Breast epithelium (tissue), 4 donors: Measurements from ENCODE around the gene KCNK15. TPM values are rescaled to one million over a fixed set of nuclear protein-coding genes. Genes with fewer than 3 reads are reported as not detected.
A peak's percentile ranks its signal among the peaks of the same experiment; 100 is the strongest.

Source experiments
- DNase-seq, 2 donors: peaks; one replicate each; pipeline ENCODE4 v3.0.0-alpha.2; 2019; ENCODE audit warnings: low spot score in 2 of 2
- H3K27ac ChIP-seq, 2 donors: fragments of 200-600 bp; sonication (generic) in 1 of 2; one replicate each; pipeline ENCODE4 v1.5.1; 2016 to 2019; ENCODE audit warnings: mild to moderate bottlenecking in 1 of 2
- H3K27me3 ChIP-seq, 2 donors: fragments of 200-600 bp; sonication (generic) in 1 of 2; one replicate each; pipeline versions ENCODE4 v1.5.1 to v1.6.0; 2017 to 2019; ENCODE audit warnings: control low read depth in 1 of 2, mild to moderate bottlenecking in 1 of 2
- H3K36me3 ChIP-seq: fragments of 200-600 bp; one replicate; pipeline ENCODE4 v1.5.1; 2019
- H3K4me1 ChIP-seq, 2 donors: fragments of 200-600 bp; sonication (generic); one replicate each; pipeline ENCODE4 v1.5.1; 2016 to 2019; ENCODE audit warnings: control low read depth in 1 of 2
- H3K4me3 ChIP-seq, 3 donors: fragments of 200-600 bp; sonication (generic); 1 replicate in 2 of 3; 2 replicates in 1 of 3; pipeline ENCODE4 v1.5.1; 2016 to 2019; ENCODE audit warnings: mild to moderate bottlenecking in 3 of 3, moderate library complexity in 2 of 3
- H3K9me3 ChIP-seq, 2 donors: fragments of 200-600 bp; sonication (generic) in 1 of 2; one replicate each; pipeline ENCODE4 v1.5.1; 2016 to 2019; ENCODE audit warnings: control low read depth in 1 of 2
- POLR2A ChIP-seq: fragments of 450-650 bp; IDR thresholded peaks from one replicate; pipeline ENCODE4 v1.6.1; 2016; ENCODE audit warnings: antibody characterized with exemption, mild to moderate bottlenecking, moderate library complexity
- POLR2AphosphoS5 ChIP-seq, 3 donors: sonication (generic); formaldehyde crosslinking; IDR thresholded peaks; one replicate each; pipeline ENCODE4 v1.6.1; 2017; ENCODE audit warnings: antibody characterized with exemption in 3 of 3
- intact Hi-C: fragments of 100-400 bp; cut with DNase I; formaldehyde crosslinking; loops from one replicate; pipeline ENCODE4 v1.15.1; 2023; ENCODE audit warnings: low total_unique reads
- total RNA-seq, 3 donors: library from RNA; depleted of rRNA; stranded (reverse); fragments of >200 nt; gene quantifications; one replicate each; pipeline ENCODE4 v1.1.0, GENCODE V29; 2016
- TF ChIP-seq, protein P1 (sequence below), 3 donors: fragments of 450-650 bp; IDR thresholded peaks; one replicate each; pipeline ENCODE4 v1.5.1; 2016 to 2017; ENCODE audit warnings: antibody characterized with exemption in 3 of 3, mild to moderate bottlenecking in 3 of 3, moderate library complexity in 3 of 3

The KCNK15 gene
- total RNA-seq, 3 donors from 2014 or later: 5.0 to 7.3 (median 5.6) TPM

DNA sequence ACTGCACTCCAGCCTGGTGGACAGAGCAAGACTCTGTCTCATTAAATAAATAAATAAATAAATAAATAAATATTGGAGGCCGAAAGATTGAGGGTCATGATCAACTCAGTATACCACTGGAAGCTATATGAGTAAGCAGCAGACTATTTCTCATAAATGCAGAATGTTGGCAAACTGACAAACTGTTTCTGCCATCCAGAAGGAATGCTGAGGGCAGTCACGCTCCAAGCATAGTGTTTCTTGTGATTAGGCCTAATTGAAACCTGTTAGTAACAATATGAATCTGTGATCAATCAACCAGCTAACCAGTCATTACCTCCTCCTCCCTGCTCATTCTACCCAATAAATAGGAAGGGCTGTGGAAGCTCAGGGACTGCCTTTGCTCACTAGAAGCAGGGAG lies 15.2 kb upstream of the KCNK15 start:
- no peak overlapping the region for H3K27ac ChIP-seq
- H3K36me3 ChIP-seq: no peaks in the 10 kb centered on the region
- intact Hi-C loops: loop anchor here (5.0 kb wide), 1 partner anchor 43 kb away; no protein-coding TSS in a partner anchor
- no peaks in the 10 kb centered on the region for H3K27me3 ChIP-seq
- TF ChIP-seq POLR2A (no peak), POLR2AphosphoS5 (IDR thresholded peaks at IDR 0.05) (no peak)
- TF ChIP-seq, protein P1, sequence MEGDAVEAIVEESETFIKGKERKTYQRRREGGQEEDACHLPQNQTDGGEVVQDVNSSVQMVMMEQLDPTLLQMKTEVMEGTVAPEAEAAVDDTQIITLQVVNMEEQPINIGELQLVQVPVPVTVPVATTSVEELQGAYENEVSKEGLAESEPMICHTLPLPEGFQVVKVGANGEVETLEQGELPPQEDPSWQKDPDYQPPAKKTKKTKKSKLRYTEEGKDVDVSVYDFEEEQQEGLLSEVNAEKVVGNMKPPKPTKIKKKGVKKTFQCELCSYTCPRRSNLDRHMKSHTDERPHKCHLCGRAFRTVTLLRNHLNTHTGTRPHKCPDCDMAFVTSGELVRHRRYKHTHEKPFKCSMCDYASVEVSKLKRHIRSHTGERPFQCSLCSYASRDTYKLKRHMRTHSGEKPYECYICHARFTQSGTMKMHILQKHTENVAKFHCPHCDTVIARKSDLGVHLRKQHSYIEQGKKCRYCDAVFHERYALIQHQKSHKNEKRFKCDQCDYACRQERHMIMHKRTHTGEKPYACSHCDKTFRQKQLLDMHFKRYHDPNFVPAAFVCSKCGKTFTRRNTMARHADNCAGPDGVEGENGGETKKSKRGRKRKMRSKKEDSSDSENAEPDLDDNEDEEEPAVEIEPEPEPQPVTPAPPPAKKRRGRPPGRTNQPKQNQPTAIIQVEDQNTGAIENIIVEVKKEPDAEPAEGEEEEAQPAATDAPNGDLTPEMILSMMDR (IDR thresholded peaks at IDR 0.05): no peak
- no peak for DNase-seq
- no peaks in the 10 kb centered on the region for H3K9me3 ChIP-seq
- no peaks in the 10 kb centered on the region for H3K4me1 ChIP-seq
- H3K4me3 ChIP-seq: no peak overlapping the region

DNA sequence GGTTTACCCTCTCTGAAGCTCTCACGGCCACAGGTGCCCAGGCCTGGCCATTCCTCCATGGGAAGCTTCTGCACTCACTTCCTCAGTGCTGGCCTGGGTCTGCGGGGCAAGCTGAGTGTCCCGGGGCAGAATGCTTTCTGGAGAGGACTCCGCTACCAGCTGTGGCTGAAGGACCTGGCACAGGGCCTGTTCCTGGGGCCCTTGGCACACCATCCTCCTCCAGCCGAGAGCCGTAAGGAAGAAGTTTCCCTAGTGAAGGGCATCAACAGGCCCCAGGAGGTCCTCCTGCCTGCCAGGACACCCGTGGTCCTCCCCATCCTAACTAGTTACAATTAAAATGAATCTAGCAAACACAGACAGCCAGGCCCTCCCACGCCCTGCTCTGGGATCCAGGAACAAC lies 14.0 kb upstream of the KCNK15 start:
- Histone ChIP-seq H3K4me1 (no peaks in the 10 kb centered on the region), H3K9me3 (no peaks in the 10 kb centered on the region), H3K27ac (no peak overlapping the region), H3K36me3 (no peaks in the 10 kb centered on the region), H3K27me3 (no peaks in the 10 kb centered on the region), H3K4me3 (no peak overlapping the region)
- no peak for DNase-seq
- intact Hi-C loops: loop anchor here (5.0 kb wide), 1 partner anchor 44 kb away; no protein-coding TSS in a partner anchor
- TF ChIP-seq POLR2AphosphoS5 (IDR thresholded peaks at IDR 0.05) (no peak), POLR2A (no peak)
- TF ChIP-seq, protein P1 (IDR thresholded peaks at IDR 0.05): no peak

DNA sequence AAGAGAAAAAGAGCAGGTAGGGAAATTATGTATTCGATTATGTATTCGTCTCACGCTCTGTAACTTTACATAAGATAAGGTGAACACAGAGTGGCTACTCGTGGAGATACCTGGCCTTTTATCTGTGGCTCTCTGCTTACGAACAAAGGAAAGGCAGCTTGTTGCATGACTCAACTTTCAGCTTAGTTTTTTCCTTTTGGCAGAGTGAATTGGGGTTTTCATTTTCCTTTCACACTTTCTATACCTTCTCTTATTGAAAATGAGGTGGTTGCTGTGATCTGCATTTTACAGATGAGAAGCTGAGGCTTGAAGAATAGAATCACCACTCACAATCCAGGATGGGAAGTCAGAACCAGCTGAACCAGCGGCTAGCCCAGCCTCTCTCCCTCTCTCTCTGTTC lies 13.3 kb upstream of the KCNK15 start:
- no peak for TF ChIP-seq POLR2A
- TF ChIP-seq, protein P1 (IDR thresholded peaks at IDR 0.05): no peak
- TF ChIP-seq POLR2AphosphoS5 (IDR thresholded peaks at IDR 0.05): no peak
- intact Hi-C loops: loop anchor here (5.0 kb wide), 1 partner anchor 45 kb away; no protein-coding TSS in a partner anchor
- Histone ChIP-seq H3K27me3 (no peaks in the 10 kb centered on the region), H3K9me3 (no peaks in the 10 kb centered on the region), H3K36me3 (no peaks in the 10 kb centered on the region), H3K4me1 (no peaks in the 10 kb centered on the region), H3K4me3 (no peak overlapping the region), H3K27ac (no peak overlapping the region)
- DNase-seq: no peak

DNA sequence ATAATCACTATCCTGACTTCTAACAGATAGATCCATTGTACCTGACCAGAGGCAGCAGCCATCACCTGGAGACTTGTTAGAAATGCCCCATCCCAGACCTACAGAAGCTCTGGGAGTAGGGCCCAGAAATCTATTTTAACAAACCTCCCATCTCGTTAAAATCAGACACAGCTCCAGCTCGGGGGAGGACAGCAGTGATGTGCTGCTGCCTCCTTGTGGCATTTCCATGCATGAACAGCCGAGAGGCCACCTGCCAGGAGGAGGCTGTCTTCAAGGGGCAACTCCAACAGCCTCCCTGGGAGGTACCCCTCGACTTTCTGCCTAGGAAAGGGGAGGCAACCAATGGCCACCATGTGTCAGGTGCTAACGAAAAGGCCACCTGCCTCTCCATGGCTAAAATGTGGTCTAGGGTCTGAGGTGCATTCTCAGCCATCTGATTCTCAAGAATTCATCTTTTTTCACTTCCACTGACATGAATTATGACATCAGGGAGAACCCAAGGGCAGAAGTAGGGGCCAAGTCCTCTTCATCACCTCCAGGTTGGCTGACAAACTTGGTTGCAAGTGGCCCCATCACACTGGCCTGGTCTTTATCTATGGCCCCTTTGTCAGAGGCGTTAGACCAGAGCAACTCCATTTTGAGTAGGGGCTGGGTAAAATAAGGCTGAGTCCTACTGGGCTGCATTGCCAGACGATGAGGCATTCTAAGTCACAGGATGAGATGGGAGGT lies 12.2 kb upstream of the KCNK15 start:
- intact Hi-C loops: loop anchor here (5.0 kb wide), 1 partner anchor 46 kb away; no protein-coding TSS in a partner anchor
- no peaks in the 10 kb centered on the region for H3K27me3 ChIP-seq
- H3K27ac ChIP-seq: no peak overlapping the region
- TF ChIP-seq POLR2AphosphoS5 (IDR thresholded peaks at IDR 0.05) (peak in 2 of 3 donors; percentile 45 to 57), POLR2A (no peak)
- TF ChIP-seq, protein P1 (IDR thresholded peaks at IDR 0.05): peak; percentile 73 to 92 (median 90)
- no peak overlapping the region for H3K4me3 ChIP-seq
- H3K36me3 ChIP-seq: no peaks in the 10 kb centered on the region
- H3K4me1 ChIP-seq: no peaks in the 10 kb centered on the region
- no peaks in the 10 kb centered on the region for H3K9me3 ChIP-seq
- peak; percentile 64 to 69 for DNase-seq

DNA sequence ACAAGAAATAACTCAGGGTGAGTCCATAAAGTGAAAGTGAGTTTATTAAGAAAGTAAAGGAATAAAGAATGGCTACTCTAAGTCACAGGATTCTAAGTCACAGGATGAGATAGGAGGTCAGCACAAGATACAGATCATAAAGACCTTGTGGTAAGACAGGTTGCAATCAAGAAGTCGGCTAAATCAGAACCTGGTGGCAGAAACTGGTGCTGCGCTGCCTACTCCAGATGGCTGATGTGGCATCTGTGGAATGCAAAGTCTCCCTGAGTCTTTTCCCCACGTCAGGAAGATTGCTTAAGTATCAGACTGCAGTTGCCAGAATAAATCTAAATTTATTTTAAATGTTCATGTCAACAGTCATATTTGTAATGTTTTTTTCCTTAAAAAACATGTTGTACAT lies 10.7 kb upstream of the KCNK15 start:
- no peak for DNase-seq
- Histone ChIP-seq H3K27me3 (no peaks in the 10 kb centered on the region), H3K27ac (no peak overlapping the region), H3K36me3 (no peaks in the 10 kb centered on the region), H3K4me3 (no peak overlapping the region), H3K9me3 (no peaks in the 10 kb centered on the region), H3K4me1 (no peaks in the 10 kb centered on the region)
- no peak for TF ChIP-seq POLR2AphosphoS5 (IDR thresholded peaks at IDR 0.05)
- TF ChIP-seq, protein P1 (IDR thresholded peaks at IDR 0.05): no peak
- no peak for TF ChIP-seq POLR2A
- intact Hi-C loops: loop anchor here (5.0 kb wide), 1 partner anchor 48 kb away; no protein-coding TSS in a partner anchor
